Osteoblast (primary cell): Measurements from ENCODE around the gene ADGRL3. TPM values are rescaled to one million over a fixed set of nuclear protein-coding genes. Genes with fewer than 3 reads are reported as not detected.
"Not testable (repeated sequence)": the region's sequence is repeated elsewhere in the genome, so short reads cannot be mapped to it uniquely, and the experiment has no call there.

ENCODE experiments used
- DNase-seq: peaks from one replicate; pipeline ENCODE4 v3.0.0; 2011; ENCODE audit warnings: low spot score, mixed read lengths; ENCODE audit not compliant: insufficient read length; ENCODE audit errors: missing footprints
- H2AFZ ChIP-seq: 2 replicates; pipeline ENCODE4 v1.6.0; 2011; ENCODE audit warnings: mild to moderate bottlenecking, low read length
- H3K27ac ChIP-seq: 2 replicates; pipeline ENCODE4 v1.5.1; 2011; ENCODE audit warnings: mild to moderate bottlenecking, low read depth, low read length, moderate library complexity
- H3K27me3 ChIP-seq: 2 replicates; pipeline ENCODE4 v1.6.0; 2012; ENCODE audit warnings: mild to moderate bottlenecking, control low read depth, inconsistent platforms, low read length, moderate library complexity; ENCODE audit not compliant: insufficient read depth
- H3K36me3 ChIP-seq: 2 replicates; pipeline ENCODE4 v1.5.1; 2011; ENCODE audit warnings: mild to moderate bottlenecking, low read length, control low read depth, moderate library complexity; ENCODE audit not compliant: insufficient read depth
- H3K4me1 ChIP-seq: 2 replicates; pipeline ENCODE4 v1.5.1; 2011; ENCODE audit warnings: mild to moderate bottlenecking, low read length, control low read depth, moderate library complexity; ENCODE audit not compliant: insufficient read depth
- H3K4me2 ChIP-seq: 2 replicates; pipeline ENCODE4 v1.6.0; 2011; ENCODE audit warnings: mild to moderate bottlenecking, low read length; ENCODE audit not compliant: insufficient read depth
- H3K4me3 ChIP-seq: fragments of 200-600 bp; sonication (generic); 3 replicates; pipeline ENCODE4 v1.5.1; 2012; ENCODE audit warnings: mild to moderate bottlenecking, low read length, inconsistent platforms; ENCODE audit not compliant: insufficient read depth
- H3K79me2 ChIP-seq: 2 replicates; pipeline ENCODE4 v1.6.0; 2012; ENCODE audit warnings: mild to moderate bottlenecking, low read length, control low read depth, inconsistent platforms; ENCODE audit not compliant: insufficient read depth
- H3K9me3 ChIP-seq: 2 replicates; pipeline ENCODE4 v1.5.1; 2011; ENCODE audit warnings: low read depth, low read length, control low read depth
- H4K20me1 ChIP-seq: 2 replicates; pipeline ENCODE4 v1.6.0; 2012; ENCODE audit warnings: mild to moderate bottlenecking, low read length, control low read depth; ENCODE audit not compliant: insufficient read depth
- total RNA-seq: library from RNA; depleted of rRNA; stranded (reverse); fragments of >200 nt; gene quantifications from 2 replicates; pipeline ENCODE4 v1.2.3, GENCODE V29; 2012
- TF ChIP-seq, protein P1 (sequence below): IDR thresholded peaks from 2 replicates; pipeline ENCODE4 v1.5.1; 2011; ENCODE audit warnings: mild to moderate bottlenecking, low read depth, low read length, moderate library complexity; ENCODE audit errors: extremely low read depth

The ADGRL3 gene
- total RNA-seq, 1 donor = not detected

GRCh38 chr4:61958591-61958990, 758.5 kb downstream of the ADGRL3 start:
- DNase-seq = no peak
- TF ChIP-seq, protein P1, sequence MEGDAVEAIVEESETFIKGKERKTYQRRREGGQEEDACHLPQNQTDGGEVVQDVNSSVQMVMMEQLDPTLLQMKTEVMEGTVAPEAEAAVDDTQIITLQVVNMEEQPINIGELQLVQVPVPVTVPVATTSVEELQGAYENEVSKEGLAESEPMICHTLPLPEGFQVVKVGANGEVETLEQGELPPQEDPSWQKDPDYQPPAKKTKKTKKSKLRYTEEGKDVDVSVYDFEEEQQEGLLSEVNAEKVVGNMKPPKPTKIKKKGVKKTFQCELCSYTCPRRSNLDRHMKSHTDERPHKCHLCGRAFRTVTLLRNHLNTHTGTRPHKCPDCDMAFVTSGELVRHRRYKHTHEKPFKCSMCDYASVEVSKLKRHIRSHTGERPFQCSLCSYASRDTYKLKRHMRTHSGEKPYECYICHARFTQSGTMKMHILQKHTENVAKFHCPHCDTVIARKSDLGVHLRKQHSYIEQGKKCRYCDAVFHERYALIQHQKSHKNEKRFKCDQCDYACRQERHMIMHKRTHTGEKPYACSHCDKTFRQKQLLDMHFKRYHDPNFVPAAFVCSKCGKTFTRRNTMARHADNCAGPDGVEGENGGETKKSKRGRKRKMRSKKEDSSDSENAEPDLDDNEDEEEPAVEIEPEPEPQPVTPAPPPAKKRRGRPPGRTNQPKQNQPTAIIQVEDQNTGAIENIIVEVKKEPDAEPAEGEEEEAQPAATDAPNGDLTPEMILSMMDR = no peak
- Histone ChIP-seq H2AFZ (no peak overlapping the region), H3K27me3 (no peaks in the 10 kb centered on the region), H3K9me3 (peaks cover 4% of the 10 kb centered on the region), H4K20me1 (no peaks in the 10 kb centered on the region), H3K4me3 (no peak overlapping the region), H3K27ac (no peak overlapping the region), H3K36me3 (no peaks in the 10 kb centered on the region), H3K79me2 (no peaks in the 10 kb centered on the region), H3K4me2 (no peak overlapping the region), H3K4me1 (no peaks in the 10 kb centered on the region)

DNA sequence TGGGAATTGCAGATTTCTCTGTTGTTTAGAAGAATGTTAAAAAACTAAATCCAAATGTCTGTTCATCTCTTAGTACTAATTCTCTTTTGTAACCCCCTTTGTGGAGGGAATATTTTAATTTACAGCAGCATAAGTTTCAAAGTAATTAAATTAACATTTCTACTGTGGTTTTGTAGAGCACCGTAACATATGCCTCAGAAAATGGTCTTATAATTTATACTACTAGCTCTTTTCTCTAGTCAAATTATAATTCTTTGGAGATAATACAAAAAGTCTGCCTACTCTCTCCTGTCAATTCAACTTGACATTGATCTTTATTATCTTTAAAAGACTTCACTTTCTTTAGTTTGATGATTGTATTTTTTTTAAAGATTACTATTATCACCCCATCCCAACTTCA, 759.0 kb downstream of the ADGRL3 start:
- Histone ChIP-seq H3K4me2 (no peak overlapping the region), H3K4me1 (no peaks in the 10 kb centered on the region), H4K20me1 (no peaks in the 10 kb centered on the region), H3K4me3 (no peak overlapping the region), H2AFZ (no peak overlapping the region), H3K9me3 (peaks cover 4% of the 10 kb centered on the region), H3K79me2 (no peaks in the 10 kb centered on the region), H3K27ac (no peak overlapping the region), H3K36me3 (no peaks in the 10 kb centered on the region), H3K27me3 (no peaks in the 10 kb centered on the region)
- DNase-seq = no peak
- TF ChIP-seq, protein P1 = no peak

DNA sequence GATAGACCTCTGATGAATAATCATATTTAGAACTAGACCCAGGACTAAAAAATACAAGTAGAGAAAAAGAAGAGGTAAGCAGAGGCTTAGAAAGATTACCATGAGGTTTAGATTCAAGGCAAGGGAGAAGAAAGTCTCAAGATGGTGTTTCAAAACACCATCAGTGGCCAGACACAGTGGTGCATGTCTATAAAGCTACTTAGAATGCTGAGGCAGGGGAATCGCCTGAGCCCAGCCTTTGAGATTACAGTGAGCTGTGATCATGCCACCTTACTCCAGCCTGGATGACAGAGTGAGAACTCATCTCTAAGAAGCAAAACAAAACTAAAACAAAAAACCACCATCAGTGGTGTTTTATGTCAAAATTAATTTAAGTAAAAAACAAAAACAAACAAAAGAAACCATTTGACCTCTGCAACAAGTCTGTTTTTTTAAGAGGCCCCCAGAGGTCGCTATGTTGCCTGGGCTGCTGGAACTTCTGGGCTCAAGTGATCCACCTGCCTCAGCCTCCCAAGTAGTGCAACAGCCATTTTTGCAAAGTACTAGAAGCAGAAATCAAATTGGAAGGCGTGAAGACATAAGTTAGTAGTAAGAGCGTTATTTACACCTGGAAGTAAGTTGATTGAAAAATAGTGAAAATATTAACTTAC, 784.3 kb downstream of the ADGRL3 start:
- DNase-seq = no peak
- Histone ChIP-seq H3K79me2 (no peaks in the 10 kb centered on the region), H3K4me3 (no peak overlapping the region), H3K9me3 (no peaks in the 10 kb centered on the region), H3K27ac (no peak overlapping the region), H4K20me1 (no peaks in the 10 kb centered on the region), H3K4me1 (no peaks in the 10 kb centered on the region), H2AFZ (no peak overlapping the region), H3K4me2 (no peak overlapping the region), H3K27me3 (no peaks in the 10 kb centered on the region), H3K36me3 (no peaks in the 10 kb centered on the region)
- TF ChIP-seq, protein P1 = no peak

DNA sequence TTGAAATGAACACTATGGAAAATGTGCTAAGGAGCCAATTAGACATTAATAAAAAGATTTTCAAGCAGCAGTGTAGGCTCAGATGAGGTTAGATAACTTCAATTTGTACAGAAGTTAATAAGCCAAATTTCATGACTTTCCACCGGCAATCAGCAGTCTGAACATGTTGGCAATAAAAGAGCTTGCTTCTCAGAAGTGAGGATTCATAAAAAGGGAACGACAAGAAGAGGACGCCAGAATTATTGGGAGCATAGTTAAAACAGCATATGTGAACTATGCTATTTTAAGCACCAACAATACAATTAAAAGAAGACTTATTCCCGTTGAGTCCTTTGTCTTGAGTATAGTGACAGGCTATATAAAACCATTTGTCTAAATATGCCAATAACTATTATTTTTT, 785.3 kb downstream of the ADGRL3 start:
- DNase-seq = no peak
- Histone ChIP-seq H2AFZ (no peak overlapping the region), H3K4me1 (no peaks in the 10 kb centered on the region), H3K4me3 (no peak overlapping the region), H3K4me2 (no peak overlapping the region), H3K27ac (no peak overlapping the region), H4K20me1 (no peaks in the 10 kb centered on the region), H3K9me3 (no peaks in the 10 kb centered on the region), H3K27me3 (no peaks in the 10 kb centered on the region), H3K79me2 (no peaks in the 10 kb centered on the region), H3K36me3 (no peaks in the 10 kb centered on the region)
- TF ChIP-seq, protein P1 = no peak

DNA sequence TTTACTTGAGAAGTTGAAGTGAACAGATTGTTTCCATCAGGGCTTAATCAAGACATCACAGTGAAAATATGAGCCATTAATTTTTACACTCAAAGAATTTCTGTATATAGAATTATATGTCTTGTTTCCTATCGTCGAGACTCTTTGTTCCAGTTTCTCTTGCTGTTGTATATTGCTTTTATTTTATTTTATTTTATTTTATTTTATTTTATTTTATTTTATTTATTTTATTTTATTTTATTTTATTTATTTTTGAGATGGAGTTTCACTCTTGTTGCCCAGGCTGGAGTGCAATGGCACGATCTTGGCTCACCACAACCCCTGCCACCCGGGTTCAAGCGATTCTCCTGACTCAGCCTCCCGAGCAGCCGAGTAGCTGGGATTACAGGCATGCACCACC, 786.8 kb downstream of the ADGRL3 start:
- not testable (repeated sequence) for H3K4me3 ChIP-seq, H4K20me1 ChIP-seq, H3K9me3 ChIP-seq, H3K27ac ChIP-seq, DNase-seq, H2AFZ ChIP-seq, H3K4me2 ChIP-seq, H3K4me1 ChIP-seq, H3K36me3 ChIP-seq, H3K79me2 ChIP-seq, H3K27me3 ChIP-seq
